Measurements from ENCODE around the gene RTKN.
A peak's percentile ranks its signal among the peaks of the same experiment; 100 is the strongest.
"Not testable (repeated sequence)": the region's sequence is repeated elsewhere in the genome, so short reads cannot be mapped to it uniquely, and the experiment has no call there.

RTKN gene

DNA sequence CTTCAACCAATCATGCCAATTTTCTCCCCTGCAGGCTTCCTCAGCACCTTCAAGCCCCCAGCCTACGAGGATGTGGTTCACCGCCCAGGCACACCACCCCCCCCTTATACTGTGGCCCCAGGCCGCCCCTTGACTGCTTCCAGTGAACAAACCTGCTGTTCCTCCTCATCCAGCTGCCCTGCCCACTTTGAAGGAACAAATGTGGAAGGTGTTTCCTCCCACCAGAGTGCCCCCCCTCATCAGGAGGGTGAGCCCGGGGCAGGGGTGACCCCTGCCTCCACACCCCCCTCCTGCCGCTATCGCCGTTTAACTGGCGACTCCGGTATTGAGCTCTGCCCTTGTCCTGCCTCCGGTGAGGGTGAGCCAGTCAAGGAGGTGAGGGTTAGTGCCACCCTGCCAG, 18.4 kb upstream of the RTKN start:
- not testable (repeated sequence) for DNase-seq

DNA sequence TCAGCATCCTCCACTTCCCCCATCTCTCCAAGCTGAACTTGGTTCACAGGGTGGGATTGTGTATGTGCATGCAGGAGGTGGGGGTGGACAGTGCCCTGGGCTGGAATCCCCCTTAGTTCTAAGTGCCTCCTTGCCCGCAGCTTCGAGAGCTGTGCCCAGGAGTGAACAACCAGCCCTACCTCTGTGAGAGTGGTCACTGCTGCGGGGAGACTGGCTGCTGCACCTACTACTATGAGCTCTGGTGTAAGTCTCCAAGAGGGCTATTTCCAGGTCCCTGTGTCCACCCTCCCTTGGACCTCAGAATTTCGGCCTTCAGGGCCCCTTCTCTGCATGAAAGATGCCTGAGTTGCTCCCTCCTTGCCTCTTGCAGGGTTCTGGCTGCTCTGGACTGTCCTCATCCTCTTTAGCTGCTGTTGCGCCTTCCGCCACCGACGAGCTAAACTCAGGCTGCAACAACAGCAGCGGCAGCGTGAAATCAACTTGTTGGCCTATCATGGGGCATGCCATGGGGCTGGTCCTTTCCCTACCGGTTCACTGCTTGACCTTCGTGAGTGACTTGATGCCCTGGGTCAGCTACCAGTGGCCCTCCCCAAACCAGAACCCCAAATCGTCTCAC, 17.9 kb upstream of the RTKN start:
- not testable (repeated sequence) for DNase-seq

DNA sequence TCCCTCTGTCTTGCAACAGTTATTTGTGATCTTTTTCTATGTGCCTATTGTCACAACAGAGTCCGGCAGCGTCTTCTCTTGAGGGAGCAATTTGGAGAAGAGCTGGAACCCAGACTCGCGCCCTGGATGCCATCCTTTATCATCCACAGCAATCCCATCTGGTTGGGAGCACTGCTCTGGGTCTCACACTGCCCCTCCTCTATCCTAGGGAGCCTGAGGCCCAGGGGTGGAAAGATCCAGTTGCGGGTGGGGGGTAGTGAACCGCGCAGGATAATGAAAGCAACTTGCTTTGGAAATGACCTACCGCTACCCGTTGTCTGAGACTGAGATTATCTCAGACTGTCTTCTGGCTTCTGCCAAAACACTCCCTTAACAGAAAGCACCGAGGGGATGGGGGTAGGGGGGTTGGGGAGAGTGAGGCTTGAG, 17.2 kb upstream of the RTKN start:
- no peak for DNase-seq

DNA sequence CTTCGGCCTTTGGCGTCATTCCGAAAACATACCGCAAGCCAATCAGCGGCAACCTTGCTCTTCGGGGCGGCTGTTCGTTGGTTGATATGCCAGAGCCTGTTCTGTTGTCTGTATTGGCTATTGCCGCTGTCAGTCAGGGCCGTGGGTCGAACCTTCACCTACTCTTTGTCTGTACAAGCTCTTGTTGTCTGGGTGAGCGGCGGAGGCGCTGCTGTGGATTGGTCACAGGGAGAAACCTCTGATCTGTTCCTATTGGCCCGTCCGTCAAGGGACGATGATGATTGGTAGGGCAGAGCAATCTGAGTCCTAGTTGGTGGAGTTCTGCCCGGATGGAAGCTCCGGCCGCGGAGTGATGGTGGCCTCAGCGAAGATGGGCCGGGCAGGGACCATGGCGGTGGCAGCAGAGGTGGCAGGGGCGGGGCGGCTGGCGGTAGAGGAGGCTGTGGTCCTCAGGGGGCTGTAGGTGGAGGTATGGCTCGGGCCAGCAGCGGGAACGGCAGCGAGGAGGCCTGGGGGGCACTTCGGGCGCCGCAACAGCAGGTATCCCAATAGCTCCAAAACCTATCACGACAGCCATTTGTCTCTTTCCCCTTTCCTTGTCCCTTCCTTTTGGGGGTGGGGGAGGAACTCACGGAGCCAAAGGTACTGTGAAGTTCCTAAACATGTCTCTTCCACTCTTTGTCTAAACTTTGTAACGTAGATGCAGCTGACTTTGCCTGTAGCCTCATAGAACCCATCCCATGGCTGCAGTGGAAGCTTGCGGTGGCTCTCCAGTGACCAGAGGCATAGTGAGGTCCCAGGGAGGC, 16.6 kb upstream of the RTKN start, which contains the start of gene WBP1:
Gene WBP1, plus strand, starts transcription at position 307 of the 806 bp plus-strand sequence. Its CDS starts 165 bp downstream, at position 472.
- DNase-seq = peak; percentile 100

DNA sequence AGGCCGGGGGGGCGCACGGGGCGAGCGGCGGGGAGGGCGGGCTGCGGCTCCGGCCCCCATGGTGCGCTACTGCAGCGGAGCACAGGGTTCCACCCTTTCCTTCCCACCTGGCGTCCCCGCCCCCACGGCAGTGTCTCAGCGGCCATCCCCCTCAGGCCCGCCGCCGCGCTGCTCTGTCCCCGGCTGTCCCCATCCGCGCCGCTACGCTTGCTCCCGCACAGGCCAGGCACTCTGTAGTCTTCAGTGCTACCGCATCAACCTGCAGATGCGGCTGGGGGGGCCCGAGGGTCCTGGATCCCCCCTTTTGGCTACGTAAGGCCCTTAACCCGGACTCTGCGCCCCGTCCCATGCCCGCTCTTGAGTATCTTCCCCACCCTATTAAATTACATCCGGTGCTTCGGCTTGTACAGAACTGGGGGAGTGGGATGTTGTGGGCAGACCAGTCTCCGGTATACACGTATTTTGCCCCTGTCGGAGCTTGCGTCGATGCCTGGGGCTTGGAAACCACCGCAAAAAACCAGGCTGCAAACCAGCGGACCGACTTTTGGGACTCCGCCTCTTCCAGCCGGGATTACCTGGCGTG, 15.9 kb upstream of the RTKN start:
- DNase-seq = peak; percentile 92

DNA sequence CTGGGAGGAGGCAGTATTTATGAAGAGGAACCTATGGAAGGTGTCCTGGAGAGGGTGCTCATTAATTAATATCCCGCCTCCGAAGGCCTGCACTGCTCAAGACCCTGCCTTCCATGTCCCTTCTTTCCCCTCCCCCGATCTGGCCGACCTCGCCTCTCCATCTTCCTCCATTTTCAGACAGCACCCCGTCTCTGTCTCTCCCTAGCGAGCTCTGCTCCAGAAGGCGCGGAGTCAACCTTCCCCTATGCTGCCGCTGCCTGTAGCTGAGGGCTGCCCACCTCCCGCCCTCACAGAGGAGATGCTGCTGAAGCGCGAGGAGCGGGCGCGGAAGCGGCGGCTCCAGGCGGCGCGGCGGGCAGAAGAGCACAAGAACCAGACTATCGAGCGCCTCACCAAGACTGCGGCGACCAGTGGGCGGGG, 15.4 kb upstream of the RTKN start:
- no peak for DNase-seq

DNA sequence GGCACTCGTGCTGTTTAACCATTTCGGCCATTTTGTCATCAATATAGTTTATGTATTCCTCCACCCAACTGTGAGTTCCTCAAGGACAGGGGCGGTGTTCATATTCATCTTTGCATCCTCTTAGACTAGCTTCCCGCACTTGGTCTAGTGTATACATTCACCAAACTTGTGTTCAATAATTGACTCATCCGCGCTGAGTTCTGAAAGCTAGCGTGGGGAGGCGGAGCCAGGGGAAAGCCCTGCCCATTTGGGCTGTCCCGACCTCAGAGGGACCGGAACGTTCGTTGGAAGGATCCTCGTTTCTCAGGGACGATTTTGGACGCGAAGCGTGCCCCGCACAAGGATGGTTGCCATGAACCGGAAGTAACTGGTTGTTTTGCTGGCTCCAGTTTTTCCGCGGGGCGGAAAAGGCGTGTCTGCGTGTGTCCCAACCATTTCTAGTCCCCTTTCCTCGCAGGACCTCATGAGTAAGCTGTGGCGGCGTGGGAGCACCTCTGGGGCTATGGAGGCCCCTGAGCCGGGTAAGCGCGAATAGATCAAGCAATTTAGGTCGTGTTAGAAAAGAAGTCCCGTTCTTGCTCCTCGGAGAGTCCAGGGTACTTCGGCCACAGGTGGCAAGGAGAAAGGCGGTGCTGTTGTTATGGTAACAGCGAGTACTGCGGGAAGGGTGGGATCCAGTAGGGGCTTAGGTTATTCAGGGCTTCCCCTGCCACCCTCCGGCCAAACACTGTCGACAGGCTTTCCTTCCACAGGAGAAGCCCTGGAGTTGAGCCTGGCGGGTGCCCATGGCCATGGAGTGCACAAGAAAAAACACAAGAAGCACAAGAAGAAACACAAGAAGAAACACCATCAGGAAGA, 13.1 kb upstream of the RTKN start, which contains the start of gene INO80B:
Gene INO80B, plus strand, starts transcription at position 434 of the 858 bp plus-strand sequence. Its CDS starts 30 bp downstream, at position 464.
- peak; percentile 98 for DNase-seq

DNA sequence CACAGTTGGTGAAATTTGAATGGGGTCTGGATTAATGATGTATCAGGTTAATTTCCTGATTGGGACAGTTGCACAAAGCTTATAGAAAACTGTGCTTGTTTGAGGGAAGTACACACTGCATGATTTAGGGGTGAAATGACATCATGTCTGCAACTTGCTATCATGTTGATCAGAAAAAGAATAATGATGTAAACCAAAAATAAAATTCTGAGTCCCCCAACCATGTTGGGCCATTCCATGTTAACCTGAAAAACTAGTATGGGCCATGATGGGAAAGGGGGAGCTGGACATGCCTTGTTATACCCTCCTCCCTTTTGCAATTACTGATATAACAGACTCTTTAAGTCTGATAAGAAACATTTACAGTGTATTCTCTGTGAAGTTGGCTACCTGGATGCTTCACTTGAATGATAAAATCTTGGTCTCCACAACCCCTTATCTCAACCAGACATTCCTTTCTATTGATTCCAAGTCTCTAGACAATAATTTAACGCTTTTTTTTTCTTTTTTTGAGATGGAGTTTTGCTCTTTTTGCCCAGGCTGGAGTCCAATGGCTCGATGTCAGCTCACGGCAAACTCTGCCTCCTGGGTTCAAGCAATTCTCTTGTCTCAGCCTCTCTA, 8.9 kb upstream of the RTKN start:
- no peak for DNase-seq

DNA sequence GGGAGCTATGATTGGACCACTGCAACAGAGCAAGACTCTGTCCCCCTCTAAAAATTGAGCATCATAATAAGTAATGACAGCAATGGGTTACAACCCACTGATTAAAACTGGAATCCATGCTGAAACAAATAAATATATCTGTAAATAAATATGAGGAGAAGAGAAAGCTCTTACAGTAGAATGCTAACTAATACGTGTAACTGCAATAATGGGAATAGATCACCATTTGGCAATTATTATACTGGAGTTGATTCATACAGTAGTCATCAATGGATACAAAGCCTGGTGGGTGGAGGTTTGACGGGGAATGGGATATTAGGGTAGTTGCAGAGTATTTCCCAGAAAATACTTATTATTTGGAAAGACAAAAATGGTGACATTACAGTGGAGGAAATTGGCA, 7.0 kb upstream of the RTKN start:
- no peak for DNase-seq

DNA sequence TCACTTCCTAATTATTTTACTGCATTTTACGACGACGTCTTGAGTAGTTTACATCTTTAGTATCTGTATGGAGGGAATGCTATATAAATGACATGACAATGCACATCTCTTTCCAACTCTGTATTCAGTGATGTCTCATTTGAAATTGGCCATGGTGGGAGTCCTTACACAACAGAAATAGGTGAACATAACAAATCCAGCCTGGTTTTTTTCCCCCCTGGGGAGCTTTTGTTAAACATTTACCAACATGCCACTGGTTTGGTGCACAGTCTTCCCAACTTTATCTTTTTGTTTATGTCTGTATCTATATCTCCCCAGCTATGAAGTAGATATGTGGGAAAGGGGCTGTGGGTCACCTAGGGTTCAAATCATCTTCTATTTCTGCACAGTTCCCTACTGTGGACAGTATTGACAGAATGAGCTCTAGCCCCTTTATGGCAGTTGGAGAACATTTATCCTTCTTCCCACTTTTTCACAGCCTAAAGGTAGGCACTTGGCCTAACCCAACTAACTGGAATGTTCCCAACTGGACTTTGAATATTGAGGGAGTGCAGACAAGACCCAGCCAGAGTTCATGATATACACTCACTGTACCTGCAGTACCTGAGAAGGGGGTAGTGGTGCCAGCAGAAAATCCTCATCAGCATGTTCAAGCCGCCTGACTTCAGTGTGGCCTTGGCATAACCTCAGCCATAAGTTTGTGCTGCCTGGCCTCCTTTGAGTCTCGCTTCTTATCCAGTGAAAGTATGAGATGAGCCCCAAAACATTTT, 5.7 kb upstream of the RTKN start:
- DNase-seq = no peak

DNA sequence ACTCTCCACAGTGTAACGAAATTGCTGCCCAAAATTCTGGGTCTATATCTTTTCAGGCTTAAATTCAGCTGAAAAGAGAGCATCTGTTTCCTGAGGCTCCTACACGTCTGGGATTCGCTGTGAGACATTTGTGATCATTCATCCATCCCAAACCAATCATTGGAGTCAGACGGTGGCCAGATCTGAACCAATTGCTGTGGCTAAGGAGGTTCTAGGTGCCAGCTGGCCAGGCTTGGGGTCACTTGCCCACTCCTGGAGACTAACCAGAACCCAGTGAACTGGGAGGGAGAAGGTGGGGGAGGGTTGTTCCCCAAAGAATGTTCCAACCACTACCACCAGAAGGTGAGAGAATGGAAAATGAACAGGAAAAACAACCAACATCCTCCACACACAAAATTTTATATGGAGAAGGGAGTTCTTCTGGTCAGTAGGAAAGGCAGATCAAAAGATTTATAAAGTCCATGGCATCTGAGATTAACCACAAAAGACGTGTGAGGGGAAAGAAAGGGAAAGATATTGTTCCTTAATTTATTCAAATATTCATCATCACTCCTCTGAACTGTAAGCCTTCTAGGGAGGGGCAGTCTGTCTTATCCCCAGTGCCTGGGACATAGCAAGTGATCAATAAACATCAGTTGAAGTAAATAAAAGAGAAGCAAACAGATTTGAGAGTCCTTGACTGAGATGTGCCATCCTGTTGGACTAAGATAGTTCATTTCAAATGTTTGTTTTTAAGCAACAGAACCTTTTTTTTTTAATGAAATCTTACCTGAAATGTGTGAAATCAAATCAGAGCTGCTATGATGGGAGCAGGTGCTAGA, 3.0 kb upstream of the RTKN start:
- no peak for DNase-seq

DNA sequence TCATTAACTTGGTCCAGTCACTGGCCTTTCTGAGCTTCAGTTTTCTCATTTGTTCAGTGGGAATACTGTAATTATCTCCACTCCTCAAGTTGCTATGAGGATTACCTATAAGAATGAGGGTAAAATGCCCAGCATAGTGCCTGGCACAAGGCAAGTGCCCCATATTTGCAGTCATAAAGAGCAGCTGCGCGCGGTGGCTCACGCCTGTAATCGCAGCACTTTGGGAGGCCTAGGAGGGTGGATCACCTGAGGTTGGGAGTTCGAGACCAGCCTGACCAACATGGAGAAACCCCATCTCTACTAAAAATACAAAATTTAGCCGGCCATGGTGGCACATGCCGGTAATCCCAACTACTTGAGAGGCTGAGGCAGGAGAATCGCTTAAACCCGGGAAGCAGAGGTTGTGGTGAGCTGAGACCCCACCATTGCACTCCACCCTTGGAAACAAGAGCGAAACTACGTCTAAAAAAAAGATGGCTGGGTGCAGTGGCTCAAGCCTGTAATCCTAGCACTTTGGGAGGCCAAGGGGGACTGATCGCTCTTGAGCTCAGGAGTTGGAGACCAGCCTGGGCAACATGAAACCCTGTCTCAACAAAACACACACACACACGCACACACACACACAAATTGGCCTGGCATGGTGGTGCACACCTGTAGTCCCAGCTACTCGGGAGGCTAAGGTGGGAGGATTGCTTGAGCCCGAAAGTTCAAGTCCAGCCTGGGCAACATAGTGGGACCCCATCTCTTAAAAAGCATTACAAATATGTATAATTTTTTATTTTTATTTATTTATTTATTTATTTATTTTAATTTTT, 953 bp upstream of the RTKN start:
- not testable (repeated sequence) for DNase-seq

DNA sequence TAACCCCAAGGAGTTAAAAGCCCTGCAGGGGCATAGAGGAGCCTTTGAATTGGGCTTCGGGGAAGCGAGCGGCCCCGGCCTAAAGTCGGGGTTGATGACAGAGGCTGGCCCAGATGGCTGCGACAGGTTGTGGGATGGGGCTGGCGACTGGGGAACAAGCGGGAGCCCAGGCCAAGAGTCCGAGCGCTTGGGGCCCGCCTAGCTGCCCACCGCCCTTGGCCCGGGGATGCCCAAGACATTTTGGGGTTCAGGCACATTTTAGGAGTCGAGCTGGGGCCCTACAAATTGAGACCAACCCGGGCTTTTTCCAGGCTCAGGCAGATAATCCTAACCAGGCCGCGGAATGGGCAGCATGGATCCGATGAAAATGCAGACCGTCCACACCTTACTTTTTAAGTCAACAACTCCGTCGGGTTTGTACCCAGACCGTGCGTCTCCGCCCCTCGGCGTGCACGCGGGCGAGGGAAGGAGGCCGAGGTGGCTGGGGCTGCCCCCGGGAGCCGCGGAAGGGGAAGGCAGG, 507 bp downstream of the RTKN start:
- no peak for DNase-seq

DNA sequence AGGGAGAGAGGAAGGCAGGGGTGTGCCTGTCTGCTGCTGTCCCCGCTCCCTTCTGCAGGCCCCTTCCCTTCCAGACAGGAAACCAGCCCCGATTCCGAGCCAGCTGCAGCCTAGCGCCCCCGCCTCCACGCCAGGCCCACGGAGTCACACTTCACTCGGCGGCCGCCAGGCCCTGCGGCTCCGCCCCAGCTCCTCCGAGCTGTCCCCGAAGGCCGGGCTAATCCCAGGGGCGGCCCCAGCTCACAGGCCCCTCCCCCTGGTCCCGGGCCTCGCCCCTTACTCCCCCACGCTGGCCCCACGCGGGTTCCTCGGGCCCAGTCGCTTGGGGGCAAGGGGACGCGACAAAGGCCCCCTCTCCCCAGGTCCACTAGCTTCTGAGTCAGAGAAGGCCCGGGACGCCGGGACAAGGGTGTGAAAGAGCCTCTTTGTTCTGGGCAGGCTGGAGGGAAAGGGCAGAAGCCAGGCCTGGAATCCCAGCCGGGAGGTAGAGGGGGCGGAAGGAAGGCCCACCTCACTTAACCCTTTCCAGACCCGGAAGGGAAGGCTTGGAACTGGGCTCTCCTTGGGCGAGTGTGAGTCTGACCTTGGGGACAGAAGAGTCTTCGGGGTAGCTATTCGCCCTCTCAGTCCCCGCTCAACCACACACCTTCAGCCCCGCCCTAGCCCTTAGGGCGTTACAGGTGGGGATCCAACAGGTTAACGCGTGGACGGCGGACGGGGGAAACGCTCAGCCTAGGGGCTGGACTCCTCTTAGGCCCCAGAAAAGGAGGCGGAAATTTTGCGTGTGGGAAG, 1.2 kb downstream of the RTKN start:
- peak; percentile 98 for DNase-seq

DNA sequence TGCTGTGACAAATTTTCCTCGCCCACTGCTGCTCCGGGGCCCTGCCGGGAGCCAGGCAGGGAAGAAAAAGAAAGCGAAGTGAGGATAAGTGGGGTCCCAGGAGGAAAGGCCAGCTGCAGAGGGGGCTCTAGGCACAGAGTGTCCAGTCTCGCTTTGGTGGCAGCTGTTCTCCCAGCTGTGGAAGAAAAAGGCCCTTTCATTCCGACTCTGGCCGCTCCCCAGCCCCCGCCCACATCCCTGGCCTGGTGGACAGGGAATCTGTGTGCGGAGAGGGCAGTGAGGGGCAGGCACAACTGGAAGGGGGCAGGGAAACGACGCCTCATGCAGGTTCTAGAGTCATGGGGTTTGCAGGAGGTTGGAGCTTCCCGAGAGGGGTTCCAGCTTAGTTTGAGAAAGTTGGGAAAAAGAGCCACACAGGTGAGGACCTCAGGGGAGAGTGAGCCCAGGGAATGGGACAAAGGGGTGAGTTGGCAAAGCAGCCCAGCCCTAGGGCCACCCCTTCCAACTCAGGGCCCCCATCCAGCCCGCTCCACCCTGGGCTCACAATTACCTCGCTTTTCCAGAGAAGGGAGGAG, 1.8 kb downstream of the RTKN start:
- peak; percentile 78 for DNase-seq

DNA sequence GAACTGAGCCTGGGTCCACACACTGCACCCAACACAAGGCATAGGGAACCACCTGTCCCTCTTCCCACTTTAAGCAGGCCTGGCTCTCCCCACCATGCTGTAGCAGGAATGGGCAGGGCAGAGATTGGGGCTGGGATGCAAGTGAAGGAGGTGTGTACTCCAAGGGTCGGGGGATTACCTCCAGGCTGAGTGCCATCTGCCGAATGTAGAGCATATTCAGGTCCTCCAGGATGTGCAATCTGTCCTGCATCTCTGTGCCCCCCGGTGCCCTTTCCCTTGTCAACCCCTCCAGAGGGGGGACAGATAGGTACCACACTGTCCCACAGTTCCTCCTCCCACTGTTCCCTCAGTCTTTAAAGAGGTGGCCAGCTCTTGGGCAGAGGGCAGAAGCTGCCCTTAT, 2.4 kb downstream of the RTKN start:
- DNase-seq = no peak

DNA sequence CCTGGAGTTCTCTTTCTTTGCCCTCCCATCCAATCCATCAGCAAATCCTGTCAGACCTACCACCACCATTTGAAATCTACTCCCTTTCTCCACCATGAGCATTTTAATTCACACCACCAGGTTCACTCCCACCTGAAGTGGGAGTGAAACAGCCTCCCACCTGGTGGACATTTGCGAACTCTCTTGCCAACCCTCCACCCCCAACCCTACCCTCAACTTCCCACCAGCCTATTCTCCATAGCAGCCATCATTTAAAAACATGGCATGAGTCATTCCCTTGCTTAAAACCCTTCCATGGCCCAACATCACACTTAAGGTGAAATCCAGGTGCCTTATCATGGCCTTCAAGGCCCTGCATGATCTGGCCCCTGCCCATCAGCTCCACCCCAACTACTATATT, 3.5 kb downstream of the RTKN start:
- DNase-seq = no peak
